PC-9 (cell line): ENCODE data around the gene COPZ2. TPM values are rescaled to one million over a fixed set of nuclear protein-coding genes. Genes with fewer than 3 reads are reported as not detected.
A peak's percentile ranks its signal among the peaks of the same experiment; 100 is the strongest.

ENCODE experiments used
- BruUV-seq: library from RNA; stranded (reverse); fragments of 400-500 nt; replicated peaks from 2 replicates; lab custom pipeline; 2021; lab: Mats Ljungman, UMichigan
- CTCF ChIA-PET: fragments of 300-600 bp; sonication (Branson Sonifier 250); formaldehyde crosslinking; loops from one replicate; lab custom pipeline; 2022; ENCODE audit warnings: antibody characterized with exemption; lab: Charles Lee
- POLR2A ChIA-PET: fragments of 300-600 bp; sonication (Branson Sonifier 250); formaldehyde crosslinking; loops from one replicate; lab custom pipeline; 2022; ENCODE audit warnings: antibody characterized with exemption; ENCODE audit not compliant: unreplicated experiment; lab: Charles Lee
- DNase-seq, 2 experiments: peaks; one replicate each; pipeline versions ENCODE4 v3.0.0 to v3.0.0-alpha.2; 2015 to 2022; ENCODE audit warnings: mixed read lengths in 1 of 2
- H2AFZ ChIP-seq: fragments of 200-600 bp; sonication (generic); 2 replicates; pipeline ENCODE4 v1.8.1; 2017; ENCODE audit warnings: antibody characterized with exemption
- H3F3A ChIP-seq: fragments of 200-600 bp; sonication (generic); 2 replicates; pipeline ENCODE4 v1.8.1; 2017; ENCODE audit warnings: antibody characterized with exemption, mild to moderate bottlenecking, low read depth; ENCODE audit not compliant: insufficient read depth
- H3K27ac ChIP-seq: fragments of 200-600 bp; sonication (generic); 2 replicates; pipeline ENCODE4 v1.6.1; 2016; ENCODE audit warnings: mixed run types
- H3K27me3 ChIP-seq: fragments of 200-600 bp; sonication (generic); 2 replicates; pipeline ENCODE4 v1.6.1; 2016; ENCODE audit warnings: low read depth, mixed run types; ENCODE audit not compliant: insufficient read depth
- H3K36me3 ChIP-seq: fragments of 200-600 bp; sonication (generic); 2 replicates; pipeline ENCODE4 v1.6.1; 2016; ENCODE audit warnings: low read depth, mixed run types
- H3K4me1 ChIP-seq: fragments of 200-600 bp; sonication (generic); replicated peaks from 2 replicates; pipeline ENCODE4 v1.6.1; 2016; ENCODE audit warnings: mixed run types; ENCODE audit not compliant: insufficient read depth
- H3K4me2 ChIP-seq: fragments of 200-600 bp; sonication (generic); 2 replicates; pipeline ENCODE4 v1.6.1; 2017; ENCODE audit warnings: mixed run types
- H3K4me3 ChIP-seq: fragments of 200-600 bp; sonication (generic); 2 replicates; pipeline ENCODE4 v1.6.1; 2016; ENCODE audit warnings: mixed run types
- H3K79me2 ChIP-seq: fragments of 200-600 bp; sonication (generic); 2 replicates; pipeline ENCODE4 v1.6.1; 2017; ENCODE audit warnings: low read depth, mixed run types
- H3K9me2 ChIP-seq: fragments of 200-600 bp; sonication (generic); 2 replicates; pipeline ENCODE4 v1.8.1; 2017; ENCODE audit warnings: mild to moderate bottlenecking; ENCODE audit not compliant: insufficient read depth
- H3K9me3 ChIP-seq: fragments of 200-600 bp; sonication (generic); 2 replicates; pipeline ENCODE4 v1.8.1; 2016; ENCODE audit warnings: low read depth; ENCODE audit not compliant: insufficient read depth
- H4K20me1 ChIP-seq: fragments of 200-600 bp; sonication (generic); 2 replicates; pipeline ENCODE4 v1.8.1; 2017; ENCODE audit not compliant: insufficient read depth
- CTCF ChIP-seq: fragments of 200-600 bp; sonication (generic); conservative IDR thresholded peaks from 2 replicates; pipeline ENCODE4 v1.6.1; 2017; ENCODE audit warnings: mixed run types, antibody characterized with exemption, mild to moderate bottlenecking, moderate library complexity
- EZH2 ChIP-seq: fragments of 200-600 bp; sonication (generic); IDR thresholded peaks from 2 replicates; pipeline ENCODE4 v1.8.0; 2017; ENCODE audit warnings: antibody characterized with exemption, low read depth
- intact Hi-C: fragments of 100-400 bp; cut with micrococcal nuclease; formaldehyde crosslinking; loops from one replicate; pipeline ENCODE4 v1.10.0; 2022; ENCODE audit not compliant: unreplicated experiment
- total RNA-seq: library from RNA; stranded (reverse); gene quantifications from 2 replicates; pipeline ENCODE4 v1.2.3, GENCODE V29; 2021

Gene COPZ2
- total RNA-seq, 1 experiment from 2014 or later: 2.6 TPM

GRCh38 chr17:48025040-48025903, 12.3 kb downstream of the COPZ2 start:
- CTCF ChIA-PET: interaction anchor here (0.6 to 1.3 kb wide), 6 partner anchors 24 to 309 kb away, joined by 3 to 4 read pairs (median 4); no protein-coding TSS in a partner anchor
- Histone ChIP-seq H3K27me3 (no peaks in the 10 kb centered on the region), H2AFZ (peak overlapping the region; percentile 86), H3F3A (peaks cover 34% of the 10 kb centered on the region), H4K20me1 (no peaks in the 10 kb centered on the region), H3K36me3 (no peaks in the 10 kb centered on the region), H3K27ac (peak overlapping the region; percentile 84), H3K79me2 (no peaks in the 10 kb centered on the region), H3K9me3 (no peaks in the 10 kb centered on the region), H3K4me3 (peak overlapping the region; percentile 68), H3K4me2 (peak overlapping the region; percentile 100), H3K4me1 (peaks cover 27% of the 10 kb centered on the region), H3K9me2 (no peaks in the 10 kb centered on the region)
- POLR2A ChIA-PET: interaction anchor here (0.6 kb wide), 4 partner anchors 22 to 849 kb away, joined by 3 to 6 read pairs (median 4); no protein-coding TSS in a partner anchor
- BruUV-seq: no TSS peak
- TF ChIP-seq CTCF (peak; percentile 87), EZH2 (no peak)
- peak; percentile 91 to 94 for DNase-seq
- intact Hi-C loops: loop anchor here (1.0 to 10.0 kb wide), 8 partner anchors 106 to 1010 kb away; no protein-coding TSS in a partner anchor

GRCh38 chr17:48024149-48025039, 13.2 kb downstream of the COPZ2 start:
- CTCF ChIA-PET: interaction anchor here (0.8 to 1.3 kb wide), 3 partner anchors 51 to 309 kb away, joined by 3 to 4 read pairs (median 4); no protein-coding TSS in a partner anchor
- H3K4me3 ChIP-seq: peak overlapping the region; percentile 68
- no peaks in the 10 kb centered on the region for H3K9me3 ChIP-seq
- peak; percentile 84 to 88 for DNase-seq
- no peaks in the 10 kb centered on the region for H3K27me3 ChIP-seq
- H4K20me1 ChIP-seq: no peaks in the 10 kb centered on the region
- H3K4me1 ChIP-seq: peaks cover 27% of the 10 kb centered on the region
- TF ChIP-seq CTCF (no peak), EZH2 (no peak)
- TSS peak; percentile 86 for BruUV-seq
- peak overlapping the region; percentile 100 for H3K4me2 ChIP-seq
- peaks cover 34% of the 10 kb centered on the region for H3F3A ChIP-seq
- no peaks in the 10 kb centered on the region for H3K9me2 ChIP-seq
- POLR2A ChIA-PET: interaction anchor here (0.6 to 0.7 kb wide), 3 partner anchors 36 to 850 kb away, joined by 3 to 6 read pairs (median 5); no protein-coding TSS in a partner anchor
- intact Hi-C loops: loop anchor here (1.0 to 10.0 kb wide), 8 partner anchors 107 to 1010 kb away; no protein-coding TSS in a partner anchor
- H2AFZ ChIP-seq: peak overlapping the region; percentile 72
- no peaks in the 10 kb centered on the region for H3K79me2 ChIP-seq
- peak overlapping the region; percentile 84 for H3K27ac ChIP-seq
- no peaks in the 10 kb centered on the region for H3K36me3 ChIP-seq
